Measurements from ENCODE around the gene METRNL.

- TF ChIP-seq EZH2 (IDR thresholded peaks at IDR 0.05; ENCODE audit: borderline replicate concordance, low read depth, low read length, severe bottlenecking) = no peak
- no peak for TF ChIP-seq CTCF (IDR thresholded peaks at IDR 0.05; ENCODE audit: borderline replicate concordance, extremely low read depth, low read length, poor library complexity, severe bottlenecking)
These were observed 14.4 kb upstream of the METRNL start for GRCh38 chr17:83064732-83065659.

Measured in DND-41 (cell line).